NCI-H2081 (cell line): ENCODE data around the gene NPHP4.
"Not testable (repeated sequence)": the region's sequence is repeated elsewhere in the genome, so short reads cannot be mapped to it uniquely, and the experiment has no call there.

Experiments used
- DNase-seq, 2 experiments: peaks; one replicate each; lab custom pipeline; 2025; lab: John Stamatoyannopoulos, UW

The NPHP4 gene

GRCh38 chr1:5911871-5912271 lies 80.4 kb downstream of the NPHP4 start:
- DNase-seq, result no peak

- no peak for DNase-seq
These were observed 81.1 kb downstream of the NPHP4 start for GRCh38 chr1:5911157-5911556.

GRCh38 chr1:5910666-5911065 lies 81.6 kb downstream of the NPHP4 start:
- DNase-seq, result no peak

GRCh38 chr1:5910276-5910620 lies 82.0 kb downstream of the NPHP4 start:
- DNase-seq, result no peak

GRCh38 chr1:5909576-5910275 lies 82.5 kb downstream of the NPHP4 start:
- no peak for DNase-seq

- DNase-seq, result no peak
These were observed 83.5 kb downstream of the NPHP4 start for GRCh38 chr1:5908461-5909375.

- DNase-seq, result no peak
These were observed 84.3 kb downstream of the NPHP4 start for GRCh38 chr1:5907966-5908365.

GRCh38 chr1:5907386-5907785 lies 84.8 kb downstream of the NPHP4 start:
- DNase-seq, result no peak

- DNase-seq, result no peak
These were observed 85.3 kb downstream of the NPHP4 start for GRCh38 chr1:5906966-5907365.

GRCh38 chr1:5906116-5906515 lies 86.1 kb downstream of the NPHP4 start:
- DNase-seq, result no peak

- no peak for DNase-seq
These were observed 86.8 kb downstream of the NPHP4 start for GRCh38 chr1:5905436-5905835.

- no peak for DNase-seq
These were observed 87.7 kb downstream of the NPHP4 start for GRCh38 chr1:5904551-5904950.

- DNase-seq, result no peak
These were observed 88.5 kb downstream of the NPHP4 start for GRCh38 chr1:5903680-5904079.

- DNase-seq, result no peak
These were observed 89.2 kb downstream of the NPHP4 start for GRCh38 chr1:5903031-5903430.

GRCh38 chr1:5901841-5902240 lies 90.4 kb downstream of the NPHP4 start:
- DNase-seq, result no peak

GRCh38 chr1:5901150-5901549 lies 91.1 kb downstream of the NPHP4 start:
- no peak for DNase-seq

GRCh38 chr1:5898266-5898665 lies 94.0 kb downstream of the NPHP4 start:
- no peak for DNase-seq

- DNase-seq, result no peak
These were observed 95.2 kb downstream of the NPHP4 start for GRCh38 chr1:5896706-5897660.

- DNase-seq, result no peak
These were observed 96.5 kb downstream of the NPHP4 start for GRCh38 chr1:5895446-5896406.

GRCh38 chr1:5893699-5894278 lies 98.4 kb downstream of the NPHP4 start:
- not testable (repeated sequence) for DNase-seq

- DNase-seq, result no peak
These were observed 99.9 kb downstream of the NPHP4 start for GRCh38 chr1:5892329-5892728.
